SU-DHL-6 (cell line): ENCODE results near the gene TMEM260.

Experiments
- EZH2phosphoT487 ChIP-seq: fragments of 200-600 bp; sonication (generic), shearing (Covaris generic); conservative IDR thresholded peaks from 2 replicates; pipeline ENCODE4 v1.6.1; 2018; ENCODE audit warnings: mild to moderate bottlenecking, antibody characterized with exemption, low read length, moderate library complexity, mixed read lengths
- TF ChIP-seq, protein P1 (sequence below): fragments of 200-600 bp; sonication (generic); IDR thresholded peaks from one replicate; pipeline ENCODE4 v1.5.1; 2017; ENCODE audit warnings: antibody characterized with exemption, mild to moderate bottlenecking, low read length, moderate library complexity; ENCODE audit not compliant: insufficient read depth, poor library complexity, severe bottlenecking

DNA sequence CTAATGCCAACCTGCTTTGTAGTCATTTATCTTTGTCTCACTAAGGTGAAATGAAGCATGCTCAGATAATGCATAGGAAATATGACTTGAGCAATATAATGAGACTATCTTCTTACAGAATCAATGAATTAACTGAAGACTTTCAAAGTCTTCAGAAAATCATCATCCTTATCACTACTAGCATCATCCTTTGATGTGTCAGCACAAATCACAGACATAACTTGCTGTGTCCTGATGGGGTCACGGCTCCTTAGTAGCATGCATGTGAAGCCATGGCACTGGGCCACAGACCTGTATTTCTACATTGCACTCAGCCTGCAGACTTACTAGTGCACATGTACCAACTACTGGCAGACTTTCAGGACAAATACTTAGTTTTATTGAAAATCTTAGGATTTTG, 18.9 kb downstream of the TMEM260 start:
- TF ChIP-seq, protein P1, sequence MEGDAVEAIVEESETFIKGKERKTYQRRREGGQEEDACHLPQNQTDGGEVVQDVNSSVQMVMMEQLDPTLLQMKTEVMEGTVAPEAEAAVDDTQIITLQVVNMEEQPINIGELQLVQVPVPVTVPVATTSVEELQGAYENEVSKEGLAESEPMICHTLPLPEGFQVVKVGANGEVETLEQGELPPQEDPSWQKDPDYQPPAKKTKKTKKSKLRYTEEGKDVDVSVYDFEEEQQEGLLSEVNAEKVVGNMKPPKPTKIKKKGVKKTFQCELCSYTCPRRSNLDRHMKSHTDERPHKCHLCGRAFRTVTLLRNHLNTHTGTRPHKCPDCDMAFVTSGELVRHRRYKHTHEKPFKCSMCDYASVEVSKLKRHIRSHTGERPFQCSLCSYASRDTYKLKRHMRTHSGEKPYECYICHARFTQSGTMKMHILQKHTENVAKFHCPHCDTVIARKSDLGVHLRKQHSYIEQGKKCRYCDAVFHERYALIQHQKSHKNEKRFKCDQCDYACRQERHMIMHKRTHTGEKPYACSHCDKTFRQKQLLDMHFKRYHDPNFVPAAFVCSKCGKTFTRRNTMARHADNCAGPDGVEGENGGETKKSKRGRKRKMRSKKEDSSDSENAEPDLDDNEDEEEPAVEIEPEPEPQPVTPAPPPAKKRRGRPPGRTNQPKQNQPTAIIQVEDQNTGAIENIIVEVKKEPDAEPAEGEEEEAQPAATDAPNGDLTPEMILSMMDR, result no peak
- no peak for TF ChIP-seq EZH2phosphoT487
